ENCODE data around the gene BDH1. TPM values are rescaled to one million over a fixed set of nuclear protein-coding genes. Genes with fewer than 3 reads are reported as not detected.
A peak's percentile ranks its signal among the peaks of the same experiment; 100 is the strongest.
"Not testable (repeated sequence)": the region's sequence is repeated elsewhere in the genome, so short reads cannot be mapped to it uniquely, and the experiment has no call there.

Gene BDH1
- total RNA-seq, 1 donor from 2014 or later: 16.8 TPM

- no peak overlapping the region for H3K4me3 ChIP-seq (ENCODE audit: low read depth, low read length)
- H3K36me3 ChIP-seq (ENCODE audit: control insufficient read depth, insufficient read depth, low read length): no peaks in the 10 kb centered on the region
- FAIRE-seq (no peak), DNase-seq (ENCODE audit: low read depth) (no peak)
- no peaks in the 10 kb centered on the region for H3K27me3 ChIP-seq (ENCODE audit: control insufficient read depth, insufficient read depth, low read length)
- no peak for TF ChIP-seq CTCF (IDR thresholded peaks at IDR 0.05; ENCODE audit: insufficient read depth, low read length, severe bottlenecking)
These were observed 17.4 kb upstream of the BDH1 start for GRCh38 chr3:197573048-197573767.

GRCh38 chr3:197571880-197572172 lies 16.1 kb upstream of the BDH1 start:
- FAIRE-seq; H3K4me3 ChIP-seq (ENCODE audit: low read depth, low read length); H3K27me3 ChIP-seq (ENCODE audit: control insufficient read depth, insufficient read depth, low read length); DNase-seq (ENCODE audit: low read depth); H3K36me3 ChIP-seq (ENCODE audit: control insufficient read depth, insufficient read depth, low read length): not testable (repeated sequence)

- DNase-seq (ENCODE audit: low read depth); FAIRE-seq; H3K27me3 ChIP-seq (ENCODE audit: control insufficient read depth, insufficient read depth, low read length); H3K4me3 ChIP-seq (ENCODE audit: low read depth, low read length); H3K36me3 ChIP-seq (ENCODE audit: control insufficient read depth, insufficient read depth, low read length): not testable (repeated sequence)
These were observed 15.5 kb upstream of the BDH1 start for GRCh38 chr3:197571074-197571879.

GRCh38 chr3:197569433-197569832 lies 13.7 kb upstream of the BDH1 start:
- DNase-seq (ENCODE audit: low read depth); FAIRE-seq; H3K36me3 ChIP-seq (ENCODE audit: control insufficient read depth, insufficient read depth, low read length); H3K4me3 ChIP-seq (ENCODE audit: low read depth, low read length); H3K27me3 ChIP-seq (ENCODE audit: control insufficient read depth, insufficient read depth, low read length): not testable (repeated sequence)

GRCh38 chr3:197567904-197568681 lies 12.3 kb upstream of the BDH1 start:
- Histone ChIP-seq H3K4me3 (ENCODE audit: low read depth, low read length) (no peak overlapping the region), H3K27me3 (ENCODE audit: control insufficient read depth, insufficient read depth, low read length) (no peaks in the 10 kb centered on the region), H3K36me3 (ENCODE audit: control insufficient read depth, insufficient read depth, low read length) (no peaks in the 10 kb centered on the region)
- no peak for FAIRE-seq
- no peak for TF ChIP-seq CTCF (IDR thresholded peaks at IDR 0.05; ENCODE audit: insufficient read depth, low read length, severe bottlenecking)
- DNase-seq (ENCODE audit: low read depth): no peak

GRCh38 chr3:197566155-197566554 lies 10.4 kb upstream of the BDH1 start:
- not testable (repeated sequence) for FAIRE-seq; H3K4me3 ChIP-seq (ENCODE audit: low read depth, low read length); H3K27me3 ChIP-seq (ENCODE audit: control insufficient read depth, insufficient read depth, low read length); H3K36me3 ChIP-seq (ENCODE audit: control insufficient read depth, insufficient read depth, low read length)
- peak; percentile 11 for DNase-seq (ENCODE audit: low read depth)

- H3K27me3 ChIP-seq (ENCODE audit: control insufficient read depth, insufficient read depth, low read length): no peaks in the 10 kb centered on the region
- DNase-seq (ENCODE audit: low read depth) (no peak), FAIRE-seq (no peak)
- no peak for TF ChIP-seq CTCF (IDR thresholded peaks at IDR 0.05; ENCODE audit: insufficient read depth, low read length, severe bottlenecking)
- H3K4me3 ChIP-seq (ENCODE audit: low read depth, low read length): no peak overlapping the region
- no peaks in the 10 kb centered on the region for H3K36me3 ChIP-seq (ENCODE audit: control insufficient read depth, insufficient read depth, low read length)
These were observed 8.5 kb upstream of the BDH1 start for GRCh38 chr3:197564097-197564843.
